ENCODE data around the gene IL15RA. TPM values are rescaled to one million over a fixed set of nuclear protein-coding genes. Genes with fewer than 3 reads are reported as not detected.
A peak's percentile ranks its signal among the peaks of the same experiment; 100 is the strongest.

Gene IL15RA
- total and polyA plus RNA-seq, 2 of the 8 experiments (the other 6 are each of a cell fraction or from before 2014, with no cell fraction given) = 1.3 to 1.4 TPM

- Histone ChIP-seq H3K36me3 (ENCODE audit: control insufficient read depth in 2 of 4, insufficient read depth in 4 of 4, low read length in 3 of 4) (no peaks in the 10 kb centered on the region), H3K23ac (ENCODE audit: insufficient read length) (no peak overlapping the region), H2AFZ (ENCODE audit: low read length) (no peak overlapping the region; the same call in 1 of the 2 replicates), H3K18ac (ENCODE audit: extremely low read depth, low read length) (no peak overlapping the region; the same call in 1 of the 2 replicates), H2BK20ac (ENCODE audit: low read length) (no peak overlapping the region), H3K56ac (replicated peaks; ENCODE audit: insufficient read length, low read depth, low read length) (no peak overlapping the region), H3K4me3 (ENCODE audit: extremely low read depth in 1 of 4, insufficient read depth in 2 of 4, low read depth in 3 of 4, low read length in 4 of 4) (peak overlapping the region; percentile 75 to 80 (median 79)), H2BK120ac (replicated peaks; ENCODE audit: low read depth, low read length) (no peak overlapping the region), H3K4ac (replicated peaks; ENCODE audit: insufficient read length, low read depth, low read length) (no peak overlapping the region), H3K14ac (ENCODE audit: insufficient read length) (no peak overlapping the region), H3K4me1 (replicated peaks in 1 of 4; ENCODE audit: control insufficient read depth in 3 of 4, insufficient read depth in 4 of 4, low read length in 3 of 4) (peaks cover 0 to 3% (median 1%) of the 10 kb centered on the region in 4 experiments; a peak in 2 of 7 replicates), H4K8ac (ENCODE audit: extremely low read depth, insufficient read depth, low read length) (no peak overlapping the region; the same call in 1 of the 2 replicates), H4K20me1 (replicated peaks in 1 of 2; ENCODE audit: control insufficient read depth in 1 of 2, insufficient read depth in 2 of 2, low read length in 2 of 2) (peaks cover 0 to 2% of the 10 kb centered on the region in 2 experiments), H3K79me1 (ENCODE audit: low read depth, low read length) (no peaks in the 10 kb centered on the region), H2AK5ac (ENCODE audit: low read depth, low read length) (no peak overlapping the region), H3K9ac (replicated peaks in 1 of 4; ENCODE audit: extremely low read depth in 1 of 4, low read depth in 3 of 4, low read length in 3 of 4) (peak overlapping the region in 3 of 4 experiments; percentile 13 to 56 (median 38); a peak in 4 of 7 replicates), H3K79me2 (ENCODE audit: control insufficient read depth in 1 of 2, insufficient read depth in 2 of 2, low read length in 2 of 2) (no peaks in the 10 kb centered on the region), H2BK5ac (ENCODE audit: low read depth, low read length) (peak overlapping the region; percentile 44; the same call in 1 of the 2 replicates), H3K27me3 (replicated peaks in 1 of 4; ENCODE audit: control insufficient read depth in 3 of 4, extremely low read depth in 1 of 4, insufficient read depth in 3 of 4, low read length in 3 of 4) (peaks cover 3 to 43% (median 36%) of the 10 kb centered on the region in 4 experiments), H2BK15ac (ENCODE audit: low read length) (no peak overlapping the region), H2BK12ac (ENCODE audit: low read depth, low read length) (no peak overlapping the region), H4K5ac (ENCODE audit: insufficient read length, low read depth, low read length) (no peak overlapping the region), H3K27ac (ENCODE audit: low read depth, low read length) (no peak overlapping the region), H3K9me3 (ENCODE audit: insufficient read depth in 2 of 2, low read depth in 1 of 2, low read length in 1 of 2) (no peaks in the 10 kb centered on the region), H3K23me2 (ENCODE audit: low read depth, low read length) (peaks cover 14% of the 10 kb centered on the region), H3K4me2 (ENCODE audit: insufficient read depth in 1 of 2, low read depth in 2 of 2, low read length in 2 of 2) (peak overlapping the region; percentile 77 to 90), H4K91ac (replicated peaks; ENCODE audit: insufficient read length, low read length) (no peak overlapping the region)
- CTCF ChIA-PET (ENCODE audit: partially characterized antibody) = interaction anchor here (0.6 to 2.4 kb wide), 4 partner anchors 47 to 120 kb away, joined by 3 to 6 read pairs (median 4); no protein-coding TSS in a partner anchor
- WGBS, 2 experiments (ENCODE audit: extremely low coverage in 1 of 2, insufficient coverage in 1 of 2, insufficient read length in 1 of 2, insufficient replicate concordance in 2 of 2, low coverage in 1 of 2, low lambda C conversion rate in 2 of 2, missing lambda C conversion rate in 1 of 2) = 4% methylated on average over 34 of the region's 82 CpGs; no CpG with 5 or more reads in 1 of the 2 experiments
- POLR2A ChIA-PET (ENCODE audit: partially characterized antibody) = interaction anchor here (0.7 to 2.1 kb wide), 8 partner anchors 10 to 226 kb away, joined by 3 to 6 read pairs (median 3); partner anchors contain the start of genes ANKRD16, FBH1 and PFKFB3
- FAIRE-seq = no peak
- DNase-seq (ENCODE audit: low read depth in 1 of 2, low spot score in 2 of 2) = peak in 1 of 2 experiments; percentile 79
- TF ChIP-seq, protein P1, sequence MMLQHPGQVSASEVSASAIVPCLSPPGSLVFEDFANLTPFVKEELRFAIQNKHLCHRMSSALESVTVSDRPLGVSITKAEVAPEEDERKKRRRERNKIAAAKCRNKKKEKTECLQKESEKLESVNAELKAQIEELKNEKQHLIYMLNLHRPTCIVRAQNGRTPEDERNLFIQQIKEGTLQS (IDR thresholded peaks at IDR 0.05; ENCODE audit: insufficient read depth, low read depth, low read length) = no peak
- TF ChIP-seq CBX5 (IDR thresholded peaks at IDR 0.05; ENCODE audit: low read depth, low read length) (no peak), SIN3A (conservative IDR thresholded peaks at IDR 0.05 in 1 of 2, IDR thresholded peaks at IDR 0.05 in 1 of 2; ENCODE audit: low read depth in 1 of 2, low read length in 2 of 2) (no peak), PHF8 (conservative IDR thresholded peaks at IDR 0.05; ENCODE audit: low read depth, low read length) (0 out of 2 replicates have a peak, but pooled peaks have one; percentile 18), CHD1 (IDR thresholded peaks at IDR 0.05; ENCODE audit: low read depth, low read length) (no peak), HDAC6 (IDR thresholded peaks at IDR 0.05; ENCODE audit: low read depth, low read length) (no peak), CTBP2 (IDR thresholded peaks at IDR 0.05; ENCODE audit: borderline replicate concordance, insufficient read depth, insufficient read length, low read length) (no peak), ASH2L (IDR thresholded peaks at IDR 0.05; ENCODE audit: low read length) (no peak), GTF2F1 (IDR thresholded peaks at IDR 0.05; ENCODE audit: borderline replicate concordance, low read depth, low read length) (no peak)
These were observed 552 bp downstream of the IL15RA start for GRCh38 chr10:5976512-5977470.
